Measurements from ENCODE around the gene FXYD1.

Gene FXYD1

DNA sequence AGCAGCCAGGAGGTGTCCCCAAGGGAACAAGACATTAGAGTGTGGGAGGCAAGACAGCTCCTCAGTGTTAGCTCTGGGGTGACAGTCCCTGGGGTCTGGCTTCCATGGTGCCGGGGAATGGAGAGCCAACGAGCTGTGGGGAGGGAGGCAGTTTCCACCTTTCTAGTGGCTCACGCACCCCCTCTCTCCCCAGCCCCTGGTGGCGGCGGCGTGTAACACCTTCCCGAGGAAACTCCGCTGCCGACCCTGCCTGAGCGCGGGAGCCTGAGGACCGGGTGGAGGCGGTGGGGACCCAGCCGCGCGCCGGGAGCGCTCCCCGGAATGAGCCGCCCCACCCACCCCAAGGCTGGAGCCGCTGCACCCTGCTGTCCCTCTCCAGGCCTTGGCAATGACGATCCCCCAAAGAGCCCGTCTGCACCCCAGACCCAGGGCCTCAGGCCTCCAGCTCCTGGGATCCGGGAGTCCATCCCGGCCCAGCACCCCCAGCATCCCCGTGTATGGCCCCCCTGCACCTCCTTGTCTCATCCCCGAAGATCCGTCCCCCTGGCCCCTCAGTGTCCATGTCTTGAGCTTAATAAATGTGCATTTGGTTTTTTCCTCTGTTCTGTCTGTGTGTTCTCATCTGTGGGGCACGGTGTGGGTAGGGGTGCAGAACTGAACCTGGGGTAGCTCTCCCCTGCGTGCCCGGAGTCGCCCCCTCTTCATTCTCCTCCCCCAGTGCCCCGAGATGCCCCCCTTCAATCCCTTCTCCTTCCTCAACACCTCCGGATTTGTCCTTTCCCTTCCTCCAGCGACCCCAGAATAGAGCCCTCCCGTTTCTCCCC, 15.3 kb downstream of the FXYD1 start:
- Histone ChIP-seq H3K4me1 (ENCODE audit: insufficient read depth, poor library complexity, severe bottlenecking) (no peaks in the 10 kb centered on the region), H3K4me3 (ENCODE audit: severe bottlenecking) (peak overlapping the region; percentile 80), H3K9me3 (ENCODE audit: severe bottlenecking) (no peaks in the 10 kb centered on the region), H3K27ac (ENCODE audit: poor library complexity, severe bottlenecking) (peak overlapping the region; percentile 44), H3K27me3 (ENCODE audit: insufficient read depth, poor library complexity, severe bottlenecking) (no peaks in the 10 kb centered on the region), H3K36me3 (ENCODE audit: low read depth) (peaks cover 27% of the 10 kb centered on the region)
- TF ChIP-seq, protein P1, sequence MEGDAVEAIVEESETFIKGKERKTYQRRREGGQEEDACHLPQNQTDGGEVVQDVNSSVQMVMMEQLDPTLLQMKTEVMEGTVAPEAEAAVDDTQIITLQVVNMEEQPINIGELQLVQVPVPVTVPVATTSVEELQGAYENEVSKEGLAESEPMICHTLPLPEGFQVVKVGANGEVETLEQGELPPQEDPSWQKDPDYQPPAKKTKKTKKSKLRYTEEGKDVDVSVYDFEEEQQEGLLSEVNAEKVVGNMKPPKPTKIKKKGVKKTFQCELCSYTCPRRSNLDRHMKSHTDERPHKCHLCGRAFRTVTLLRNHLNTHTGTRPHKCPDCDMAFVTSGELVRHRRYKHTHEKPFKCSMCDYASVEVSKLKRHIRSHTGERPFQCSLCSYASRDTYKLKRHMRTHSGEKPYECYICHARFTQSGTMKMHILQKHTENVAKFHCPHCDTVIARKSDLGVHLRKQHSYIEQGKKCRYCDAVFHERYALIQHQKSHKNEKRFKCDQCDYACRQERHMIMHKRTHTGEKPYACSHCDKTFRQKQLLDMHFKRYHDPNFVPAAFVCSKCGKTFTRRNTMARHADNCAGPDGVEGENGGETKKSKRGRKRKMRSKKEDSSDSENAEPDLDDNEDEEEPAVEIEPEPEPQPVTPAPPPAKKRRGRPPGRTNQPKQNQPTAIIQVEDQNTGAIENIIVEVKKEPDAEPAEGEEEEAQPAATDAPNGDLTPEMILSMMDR (IDR thresholded peaks at IDR 0.05; ENCODE audit: poor library complexity, severe bottlenecking): peak; percentile 56
- DNase-seq (ENCODE audit: low spot score) (no peak), ATAC-seq (ENCODE audit: low read depth) (peak; percentile 62)

DNA sequence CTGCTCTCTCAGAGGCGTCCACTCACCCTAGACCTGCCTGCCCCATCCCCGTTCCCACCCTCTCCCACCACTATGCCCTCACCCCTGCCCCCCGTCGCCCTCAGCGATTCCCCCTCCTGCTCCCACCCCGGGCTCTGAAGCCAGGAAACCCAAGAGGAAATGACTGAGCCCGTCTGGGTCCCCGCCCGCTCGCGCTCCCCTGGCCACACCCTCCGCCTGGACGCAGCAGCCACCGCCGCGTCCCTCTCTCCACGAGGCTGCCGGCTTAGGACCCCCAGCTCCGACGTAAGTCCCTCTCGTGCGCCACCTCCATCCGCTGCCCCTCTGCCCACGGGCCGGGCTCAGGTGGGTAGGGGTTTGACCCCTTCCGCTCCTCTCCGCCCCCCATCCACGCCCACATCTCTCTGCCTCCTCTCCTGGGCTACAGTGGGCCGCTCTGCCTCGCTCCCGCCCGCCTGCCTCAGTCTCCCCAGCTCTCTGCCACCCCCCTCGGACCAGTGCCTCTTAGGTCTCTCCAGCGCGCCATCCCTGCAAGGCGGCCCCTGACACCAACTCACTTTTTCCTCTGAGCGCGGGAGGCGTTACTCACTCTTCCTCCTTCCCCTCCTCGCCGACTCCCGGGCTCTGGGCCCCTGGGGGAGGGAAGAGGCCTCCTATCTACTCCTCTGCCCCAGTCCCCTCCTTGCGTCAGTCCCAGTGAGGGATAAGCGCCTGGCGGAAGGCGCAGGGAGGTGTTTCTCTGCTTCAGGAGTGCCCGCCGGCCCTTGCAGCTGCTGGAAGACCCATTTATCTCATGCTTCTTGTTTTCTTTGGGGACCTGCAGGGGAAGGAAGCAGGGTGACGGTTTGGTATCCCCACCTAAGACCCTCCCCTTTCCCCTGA, 16.1 kb downstream of the FXYD1 start, which contains the start of gene FXYD5:
FXYD5 (plus strand) TSS at position 211 of the 882 bp plus-strand sequence. CDS start 816 bp downstream, outside the sequence.
- Histone ChIP-seq H3K9me3 (ENCODE audit: severe bottlenecking) (no peaks in the 10 kb centered on the region), H3K27me3 (ENCODE audit: insufficient read depth, poor library complexity, severe bottlenecking) (no peaks in the 10 kb centered on the region), H3K27ac (ENCODE audit: poor library complexity, severe bottlenecking) (peak within 1 kb of the TSS; percentile 44), H3K4me1 (ENCODE audit: insufficient read depth, poor library complexity, severe bottlenecking) (no peaks in the 10 kb centered on the region), H3K4me3 (ENCODE audit: severe bottlenecking) (peak within 1 kb of the TSS; percentile 80), H3K36me3 (ENCODE audit: low read depth) (peaks cover 35% of the 10 kb centered on the region)
- ATAC-seq (ENCODE audit: low read depth) (peak; percentile 80), DNase-seq (ENCODE audit: low spot score) (no peak)
- TF ChIP-seq, protein P1 (IDR thresholded peaks at IDR 0.05; ENCODE audit: poor library complexity, severe bottlenecking): no peak

DNA sequence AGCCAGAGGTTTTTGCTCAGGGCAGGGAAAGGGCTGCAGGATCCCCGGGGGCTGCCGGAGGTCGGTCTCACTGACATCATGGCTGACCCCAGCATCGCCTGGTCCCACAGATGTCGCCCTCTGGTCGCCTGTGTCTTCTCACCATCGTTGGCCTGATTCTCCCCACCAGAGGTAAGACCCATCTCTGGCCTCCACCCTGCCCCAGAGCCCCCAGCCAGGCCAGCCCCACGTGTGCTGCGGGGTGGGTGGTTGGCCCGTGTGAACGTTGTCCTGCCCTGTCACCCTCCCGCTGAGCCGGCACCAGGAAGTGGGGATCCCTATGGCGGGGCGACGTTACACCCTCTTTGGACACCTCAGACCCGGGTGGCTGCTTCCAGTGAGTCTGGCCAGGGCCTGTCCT, 16.8 kb downstream of the FXYD1 start:
- H3K27ac ChIP-seq (ENCODE audit: poor library complexity, severe bottlenecking): peak overlapping the region; percentile 44
- TF ChIP-seq, protein P1 (IDR thresholded peaks at IDR 0.05; ENCODE audit: poor library complexity, severe bottlenecking): no peak
- no peaks in the 10 kb centered on the region for H3K4me1 ChIP-seq (ENCODE audit: insufficient read depth, poor library complexity, severe bottlenecking)
- H3K4me3 ChIP-seq (ENCODE audit: severe bottlenecking): peak overlapping the region; percentile 80
- DNase-seq (ENCODE audit: low spot score) (no peak), ATAC-seq (ENCODE audit: low read depth) (no peak)
- H3K27me3 ChIP-seq (ENCODE audit: insufficient read depth, poor library complexity, severe bottlenecking): no peaks in the 10 kb centered on the region
- no peaks in the 10 kb centered on the region for H3K9me3 ChIP-seq (ENCODE audit: severe bottlenecking)
- peaks cover 42% of the 10 kb centered on the region for H3K36me3 ChIP-seq (ENCODE audit: low read depth)

DNA sequence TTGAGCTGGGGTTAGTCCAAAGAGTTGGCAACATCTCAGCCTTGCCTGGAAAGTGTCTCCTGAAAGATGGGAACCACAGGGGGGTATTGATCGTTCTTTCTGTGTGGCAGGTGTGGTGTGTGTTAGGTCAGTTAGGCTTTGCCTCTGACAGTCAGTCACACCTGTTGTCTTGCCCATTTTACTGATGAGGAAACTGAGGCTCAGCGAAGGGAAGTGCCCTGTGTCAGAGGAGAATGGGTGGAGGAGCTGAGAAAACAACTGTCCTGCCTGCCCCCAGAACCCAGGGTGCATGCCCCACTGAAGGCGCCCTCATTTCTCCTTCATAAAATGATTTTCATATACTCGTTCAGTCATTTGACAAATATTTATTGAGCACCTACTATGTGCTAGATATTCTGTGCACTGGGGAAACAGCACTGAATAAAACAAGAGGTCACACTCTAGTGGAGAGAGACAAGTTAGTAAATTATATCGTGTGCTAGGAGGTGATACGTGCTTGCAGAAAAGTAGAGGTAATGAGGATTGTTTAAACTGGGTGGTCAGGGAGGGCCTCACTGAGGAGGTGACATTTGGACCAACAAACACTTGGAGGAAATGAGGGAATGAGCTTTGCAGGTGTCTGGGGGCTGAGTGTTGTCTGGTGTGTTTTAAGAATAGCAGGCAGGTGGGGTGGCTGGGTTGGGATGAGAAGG, 17.5 kb downstream of the FXYD1 start:
- TF ChIP-seq, protein P1 (IDR thresholded peaks at IDR 0.05; ENCODE audit: poor library complexity, severe bottlenecking): no peak
- no peaks in the 10 kb centered on the region for H3K4me1 ChIP-seq (ENCODE audit: insufficient read depth, poor library complexity, severe bottlenecking)
- H3K27ac ChIP-seq (ENCODE audit: poor library complexity, severe bottlenecking): no peak overlapping the region
- DNase-seq (ENCODE audit: low spot score) (no peak), ATAC-seq (ENCODE audit: low read depth) (no peak)
- H3K9me3 ChIP-seq (ENCODE audit: severe bottlenecking): no peaks in the 10 kb centered on the region
- H3K36me3 ChIP-seq (ENCODE audit: low read depth): peaks cover 49% of the 10 kb centered on the region
- no peak overlapping the region for H3K4me3 ChIP-seq (ENCODE audit: severe bottlenecking)
- no peaks in the 10 kb centered on the region for H3K27me3 ChIP-seq (ENCODE audit: insufficient read depth, poor library complexity, severe bottlenecking)
